Panc1 (cell line): ENCODE data around the gene SCO2. TPM values are rescaled to one million over a fixed set of nuclear protein-coding genes. Genes with fewer than 3 reads are reported as not detected.

Experiments used
- ATAC-seq: fragments of 200-7000 bp; cut with Tn5 transposase; 2 replicates; pipeline ENCODE4 v1.9.1; 2020; ENCODE audit warnings: mild to moderate bottlenecking, moderate library complexity
- BruUV-seq: library from RNA; stranded (reverse); fragments of 400-500 nt; replicated peaks from 2 replicates; lab custom pipeline; 2021; lab: Mats Ljungman, UMichigan
- CTCF ChIA-PET: fragments of 300-600 bp; sonication (Branson Sonifier 250); formaldehyde crosslinking; loops from one replicate; lab custom pipeline; 2022; ENCODE audit warnings: antibody characterized with exemption; lab: Charles Lee
- POLR2A ChIA-PET: fragments of 300-600 bp; sonication (Branson Sonifier 250); formaldehyde crosslinking; loops from one replicate; lab custom pipeline; 2022; ENCODE audit warnings: antibody characterized with exemption; lab: Charles Lee
- DNase-seq: peaks from one replicate; pipeline ENCODE4 v3.0.0-alpha.2; 2010; ENCODE audit warnings: low read depth, low spot score
- H3K27ac ChIP-seq: 2 replicates; pipeline ENCODE4 v1.5.1; 2011; ENCODE audit warnings: mild to moderate bottlenecking, low read length, inconsistent platforms
- H3K27me3 ChIP-seq: fragments of 200-500 bp; sonication (Bioruptor generic); 2 replicates; pipeline ENCODE4 v1.6.0; 2014; ENCODE audit warnings: low read length, inconsistent platforms; ENCODE audit not compliant: control insufficient read depth, insufficient read depth
- H3K36me3 ChIP-seq: fragments of 200-500 bp; sonication (Bioruptor generic); 2 replicates; pipeline ENCODE4 v1.5.1; 2014; ENCODE audit warnings: inconsistent platforms, mild to moderate bottlenecking, low read length, moderate library complexity; ENCODE audit not compliant: control insufficient read depth, insufficient read depth
- H3K4me1 ChIP-seq: 2 replicates; pipeline ENCODE4 v1.5.1; 2011; ENCODE audit warnings: inconsistent platforms, mild to moderate bottlenecking, low read length, moderate library complexity; ENCODE audit not compliant: control insufficient read depth, insufficient read depth
- H3K4me3 ChIP-seq, 2 experiments: 2 replicates each; pipeline ENCODE4 v1.5.1; 2011 to 2012; ENCODE audit warnings: low read depth in 2 of 2, low read length in 2 of 2, mild to moderate bottlenecking in 2 of 2, inconsistent platforms in 1 of 2, moderate library complexity in 1 of 2
- H3K9me3 ChIP-seq: fragments of 200-500 bp; sonication (Bioruptor generic); 2 replicates; pipeline ENCODE4 v1.5.1; 2014; ENCODE audit warnings: low read depth, mild to moderate bottlenecking, inconsistent platforms, low read length, moderate library complexity; ENCODE audit not compliant: control insufficient read depth, insufficient read depth
- CTCF ChIP-seq: fragments of 450-650 bp; IDR thresholded peaks from 2 replicates; pipeline ENCODE4 v1.5.1; 2017; ENCODE audit warnings: mild to moderate bottlenecking
- POLR2AphosphoS5 ChIP-seq: IDR thresholded peaks from 2 replicates; pipeline ENCODE4 v1.6.1; 2012; ENCODE audit warnings: mild to moderate bottlenecking, low read depth, low read length, moderate library complexity
- REST ChIP-seq, 2 experiments: IDR thresholded peaks; 2 replicates each; pipeline ENCODE4 v1.6.1; 2011 to 2012; ENCODE audit warnings: low read depth in 2 of 2, control low read depth in 1 of 2, low read length in 1 of 2, mild to moderate bottlenecking in 1 of 2, moderate library complexity in 1 of 2; ENCODE audit not compliant: insufficient read depth in 1 of 2
- SIN3A ChIP-seq: IDR thresholded peaks from 2 replicates; pipeline ENCODE4 v1.6.1; 2012; ENCODE audit warnings: low read depth, mild to moderate bottlenecking, low read length, moderate library complexity, borderline replicate concordance; ENCODE audit not compliant: insufficient read depth
- TCF7L2 ChIP-seq: IDR thresholded peaks from 2 replicates; pipeline ENCODE4 v1.6.1; 2011; ENCODE audit warnings: mild to moderate bottlenecking, low read depth, low read length, inconsistent platforms
- in situ Hi-C: cut with HindIII; loops from 2 replicates; pipeline ENCODE4 v1.10.0; 2016; ENCODE audit warnings: low sequenced_read_pairs, low pct_unique_long_range_greater_than_20kb
- intact Hi-C: fragments of 100-400 bp; cut with micrococcal nuclease; formaldehyde crosslinking; loops from one replicate; pipeline ENCODE4 v1.10.0; 2022; ENCODE audit not compliant: unreplicated experiment
- total RNA-seq: library from RNA; stranded (reverse); gene quantifications from one replicate; pipeline ENCODE4 v1.2.1, GENCODE V29; 2021; ENCODE audit not compliant: unreplicated experiment

SCO2 gene
- total RNA-seq, 1 experiment from 2014 or later = 14.2 TPM

GRCh38 chr22:50548040-50548920 lies 22.9 kb upstream of the SCO2 start:
- in situ Hi-C loops = no loop called here
- Histone ChIP-seq H3K9me3 (no peaks in the 10 kb centered on the region), H3K27ac (no peak overlapping the region), H3K27me3 (no peaks in the 10 kb centered on the region), H3K4me1 (peaks cover 14% of the 10 kb centered on the region), H3K36me3 (no peaks in the 10 kb centered on the region), H3K4me3 (no peak overlapping the region)
- DNase-seq (no peak), ATAC-seq (no peak)
- POLR2A ChIA-PET = no interaction called here
- intact Hi-C loops = no loop called here
- CTCF ChIA-PET = no interaction called here
- BruUV-seq = no TSS peak
- TF ChIP-seq SIN3A = no peak
- no peak for TF ChIP-seq REST (IDR thresholded peaks at IDR 0.05; ENCODE audit: insufficient read depth in 1 of 2, low read depth in 2 of 2, low read length in 1 of 2)
- TF ChIP-seq POLR2AphosphoS5 = no peak
- no peak for TF ChIP-seq CTCF
- no peak for TF ChIP-seq TCF7L2

GRCh38 chr22:50547263-50547985 lies 22.0 kb upstream of the SCO2 start:
- DNase-seq (no peak), ATAC-seq (no peak)
- Histone ChIP-seq H3K36me3 (no peaks in the 10 kb centered on the region), H3K4me3 (no peak overlapping the region), H3K27ac (no peak overlapping the region), H3K9me3 (no peaks in the 10 kb centered on the region), H3K27me3 (no peaks in the 10 kb centered on the region), H3K4me1 (peaks cover 14% of the 10 kb centered on the region)
- in situ Hi-C loops = no loop called here
- TF ChIP-seq SIN3A (no peak), POLR2AphosphoS5 (no peak), REST (IDR thresholded peaks at IDR 0.05; ENCODE audit: insufficient read depth in 1 of 2, low read depth in 2 of 2, low read length in 1 of 2) (no peak), CTCF (no peak), TCF7L2 (no peak)
- intact Hi-C loops = no loop called here
- no TSS peak for BruUV-seq
- ChIA-PET CTCF (no interaction called here), POLR2A (no interaction called here)
